Activated CD8-positive, alpha-beta memory T cell treated with anti-CD3 and anti-CD28 coated beads for 24 hours (primary cell): ENCODE measurements around the gene CYP3A7.
"Not testable (repeated sequence)": the region's sequence is repeated elsewhere in the genome, so short reads cannot be mapped to it uniquely, and the experiment has no call there.

Experiments used
- DNase-seq: peaks from one replicate; pipeline ENCODE4 v3.0.0-alpha.2; 2020

The CYP3A7 gene

DNA sequence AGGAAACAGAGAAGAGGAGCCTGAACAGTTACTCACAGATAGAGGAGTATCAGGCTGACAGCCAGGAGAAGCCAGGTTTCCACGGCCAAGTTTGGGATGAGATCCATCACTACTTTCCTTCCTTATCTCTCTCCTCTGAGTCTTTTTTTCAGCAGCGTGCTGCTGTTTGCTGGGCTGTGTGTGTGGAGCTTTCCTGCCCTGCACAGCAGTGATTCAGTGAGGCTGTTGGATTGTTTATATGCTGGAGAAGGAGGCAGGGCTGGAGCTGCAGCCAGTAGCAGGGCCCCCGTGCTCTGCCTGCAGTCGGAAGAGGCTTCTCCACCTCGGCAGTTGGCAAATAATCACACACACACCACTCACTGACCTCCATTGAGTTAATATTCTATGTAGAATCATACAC is at the start of gene CYP3A7:
Gene CYP3A7, minus strand, starts transcription at position 210 of the 400 bp plus-strand sequence. Its CDS starts 103 bp downstream, at position 107.
- no peak for DNase-seq

DNA sequence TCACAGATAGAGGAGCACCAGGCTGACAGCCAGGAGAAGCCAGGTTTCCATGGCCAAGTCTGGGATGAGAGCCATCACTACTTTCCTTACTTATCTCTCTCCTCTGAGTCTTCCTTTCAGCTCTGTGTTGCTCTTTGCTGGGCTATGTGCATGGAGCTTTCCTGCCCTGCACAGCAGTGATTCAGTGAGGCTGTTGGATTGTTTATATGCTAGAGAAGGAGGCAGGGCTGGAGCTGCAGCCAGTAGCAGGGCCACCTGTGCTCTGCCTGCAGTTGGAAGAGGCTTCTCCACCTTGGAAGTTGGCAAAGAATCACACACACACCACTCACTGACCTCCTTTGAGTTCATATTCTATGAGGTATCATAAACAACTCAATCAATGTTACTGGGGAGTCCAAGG is 49.0 kb upstream of the CYP3A7 start, which contains the start of gene CYP3A4:
Gene CYP3A4, minus strand, starts transcription at position 178 of the 400 bp plus-strand sequence. Its CDS starts 103 bp downstream, at position 75.
- DNase-seq: no peak

DNA sequence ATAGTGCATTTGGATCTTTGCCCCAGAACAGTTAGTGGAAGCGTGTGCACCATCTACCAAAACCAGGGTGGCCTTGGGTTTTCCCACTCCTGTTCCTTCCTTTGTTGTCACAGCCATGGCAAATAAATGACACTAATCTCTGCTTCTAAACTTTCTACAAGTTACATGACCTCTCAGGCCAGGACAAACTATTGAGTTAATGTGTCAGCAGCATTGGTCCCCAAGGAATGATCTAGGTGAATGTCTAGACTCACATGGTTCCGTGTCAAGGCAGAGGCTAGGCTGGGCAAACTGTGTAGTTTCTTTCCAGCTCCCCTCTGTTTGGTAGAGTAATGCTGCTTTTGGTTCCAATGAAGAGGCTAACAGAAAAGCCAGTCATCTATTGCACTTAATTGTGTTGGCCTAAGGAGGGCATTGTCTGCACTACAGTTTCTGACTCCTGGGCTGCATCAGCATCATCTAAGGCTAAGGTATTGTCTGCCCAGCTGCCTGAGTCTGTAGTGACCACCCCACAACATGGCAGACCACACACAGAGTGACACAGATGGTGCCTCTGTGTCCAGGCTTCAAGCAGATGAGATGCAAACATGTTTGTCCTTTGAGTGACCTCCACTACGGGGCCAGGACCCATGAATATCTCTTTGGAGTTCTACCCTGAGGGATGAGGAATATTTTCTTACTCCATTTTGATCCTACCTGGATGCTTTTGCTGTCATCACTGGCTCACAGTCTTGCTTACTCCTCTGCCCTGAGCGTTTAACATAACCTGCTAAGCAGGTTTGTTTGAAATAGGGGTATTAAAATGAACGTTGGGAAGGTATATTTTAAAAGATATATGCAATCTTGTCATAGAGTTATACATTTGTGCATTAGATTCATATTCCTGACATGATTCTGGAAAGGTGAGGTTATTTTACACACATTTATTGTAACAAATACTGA is 47.3 kb upstream of the CYP3A7 start:
- no peak for DNase-seq

DNA sequence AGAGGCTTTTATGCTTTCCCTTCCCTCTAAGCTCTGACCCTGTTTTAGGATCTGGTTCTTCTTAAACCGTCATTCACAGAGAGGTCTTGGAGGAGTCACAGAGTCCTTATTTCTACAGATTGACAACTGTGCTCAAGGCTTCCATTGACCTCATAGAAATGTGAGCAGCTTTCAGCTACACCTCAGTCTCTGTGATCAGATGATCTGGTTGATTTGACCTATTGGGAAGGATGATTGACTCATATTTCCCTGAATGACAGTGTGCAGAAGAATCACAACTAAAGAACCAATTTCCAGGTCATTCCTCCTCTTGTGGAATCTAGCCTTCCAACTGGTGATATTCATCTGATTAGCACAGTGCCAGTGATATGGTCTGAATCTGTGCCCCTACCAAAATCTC is 45.6 kb upstream of the CYP3A7 start:
- DNase-seq: no peak

DNA sequence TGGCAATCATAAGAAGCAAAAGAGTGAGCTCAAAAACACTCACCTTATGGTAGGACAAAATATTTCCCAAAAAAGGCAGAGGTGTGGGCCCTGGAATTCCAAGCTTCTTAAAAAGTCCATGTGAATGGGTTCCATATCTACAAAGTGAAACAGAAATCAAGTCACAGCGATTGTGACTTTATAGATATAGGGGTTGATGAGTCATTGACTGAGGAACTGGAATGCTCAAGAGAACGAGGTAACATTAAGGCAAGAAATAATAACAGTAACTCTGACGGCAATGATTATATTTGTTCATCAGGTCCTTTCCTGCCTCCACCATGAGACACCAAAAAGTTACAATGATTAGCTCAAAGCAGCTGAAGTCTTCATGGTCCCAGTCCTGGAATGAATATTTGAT is 45.0 kb upstream of the CYP3A7 start:
- no peak for DNase-seq

DNA sequence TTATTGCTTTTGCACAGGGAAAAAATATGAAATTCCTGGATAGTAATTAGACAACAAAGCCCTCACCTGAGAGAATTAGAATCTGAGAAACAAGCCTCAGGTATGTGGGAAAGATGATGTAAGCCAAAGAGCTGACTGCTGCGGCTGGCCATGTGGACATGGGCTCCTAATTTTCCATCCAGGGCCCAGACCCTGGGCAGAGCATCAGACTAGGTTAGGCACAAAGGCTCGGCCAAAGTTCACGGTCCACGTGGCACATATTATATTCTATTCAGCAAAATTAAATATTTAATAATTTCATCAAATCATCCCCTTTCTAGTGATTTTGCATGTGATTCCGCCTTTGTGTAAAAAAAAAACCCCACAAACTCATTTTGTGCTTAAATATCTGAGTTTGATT is 43.9 kb upstream of the CYP3A7 start:
- no peak for DNase-seq

DNA sequence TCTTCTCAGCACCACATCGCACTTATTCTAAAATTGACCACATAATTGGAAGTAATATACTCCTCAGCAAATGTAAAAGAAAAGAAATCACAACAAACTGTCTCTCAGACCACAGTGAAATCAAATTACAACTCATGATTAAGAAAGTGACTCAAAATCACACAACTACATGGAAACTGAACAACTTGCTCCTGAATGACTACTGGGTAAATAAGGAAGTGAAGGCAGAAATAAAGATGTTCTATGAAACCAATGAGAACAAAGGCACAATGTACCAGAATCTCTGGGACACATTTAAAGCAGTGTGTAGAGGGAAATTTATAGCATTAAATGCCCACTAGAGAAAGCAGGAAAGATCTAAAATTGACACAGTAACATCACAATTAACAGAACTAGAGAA is 38.4 kb upstream of the CYP3A7 start:
- DNase-seq: not testable (repeated sequence)

DNA sequence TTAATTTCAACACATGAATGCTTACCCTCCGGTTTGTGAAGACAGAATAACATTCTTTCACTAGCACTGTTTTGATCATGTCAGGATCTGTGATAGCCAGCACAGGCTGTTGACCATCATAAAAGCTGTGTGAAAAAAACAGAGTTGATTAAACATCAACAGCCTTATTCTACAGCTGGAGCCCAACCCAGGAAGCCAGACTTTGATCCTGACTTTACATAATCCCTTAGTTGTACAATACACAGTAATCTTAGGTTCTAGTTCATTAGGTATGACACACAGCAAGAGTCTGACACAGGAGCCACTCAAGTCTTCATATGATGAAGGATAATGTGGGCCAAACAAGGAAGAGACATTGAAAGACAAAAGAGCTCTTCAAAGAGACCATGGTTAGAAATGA is 37.6 kb upstream of the CYP3A7 start:
- DNase-seq: no peak

DNA sequence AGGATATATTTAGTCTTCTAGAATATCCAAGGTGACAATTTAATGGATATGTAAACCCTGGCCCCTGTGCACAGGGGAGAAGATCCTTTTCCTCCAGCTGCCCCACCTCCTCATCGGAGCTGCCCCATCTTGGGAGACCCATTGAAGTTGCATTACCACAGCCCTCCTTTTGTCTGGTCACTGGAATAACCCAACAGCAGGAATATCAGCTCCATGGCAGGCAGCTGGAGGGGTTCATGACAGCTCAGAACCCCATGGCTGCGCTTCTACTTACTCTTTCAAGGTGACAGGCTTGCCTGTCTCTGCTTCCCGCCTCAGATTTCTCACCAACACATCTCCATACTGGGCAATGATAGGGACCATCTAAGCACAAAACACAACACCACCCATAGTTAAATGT is 34.5 kb upstream of the CYP3A7 start:
- DNase-seq: not testable (repeated sequence)

DNA sequence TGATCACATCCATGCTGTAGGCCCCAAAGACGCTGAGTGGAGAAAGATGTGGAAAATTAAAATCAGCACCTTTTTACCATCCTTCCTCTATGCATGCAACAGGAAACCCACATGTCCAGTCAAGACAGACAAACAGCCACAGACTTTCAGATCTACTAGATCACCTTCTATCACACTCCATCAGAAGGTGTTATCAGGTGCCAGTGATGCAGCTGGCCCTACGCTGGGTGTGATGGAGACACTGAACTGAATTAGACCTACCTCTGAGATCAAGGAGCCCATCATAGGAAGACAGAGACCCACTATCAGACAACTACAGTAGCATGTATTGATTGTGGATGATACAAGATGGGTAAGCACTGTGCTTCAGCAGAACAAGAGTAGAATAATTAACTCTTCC is 33.5 kb upstream of the CYP3A7 start:
- no peak for DNase-seq

DNA sequence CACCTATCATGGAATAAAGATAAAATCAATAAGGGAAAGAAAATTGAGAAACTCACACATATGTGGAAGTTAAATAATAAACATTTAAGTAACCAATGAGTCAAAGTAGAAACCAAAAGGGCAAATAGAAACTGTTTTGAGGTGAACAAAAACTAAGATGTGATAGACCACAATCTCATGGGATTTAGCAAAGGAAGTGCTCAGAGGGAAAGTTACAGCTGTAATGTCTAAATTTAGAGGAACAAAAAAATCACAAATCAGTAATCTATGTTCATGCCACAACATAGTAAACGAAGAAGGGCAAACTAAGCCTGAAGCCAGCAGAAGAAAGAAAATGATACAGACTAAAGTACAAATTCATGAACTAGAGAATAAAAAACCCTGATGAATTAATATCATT is 32.7 kb upstream of the CYP3A7 start:
- DNase-seq: no peak

DNA sequence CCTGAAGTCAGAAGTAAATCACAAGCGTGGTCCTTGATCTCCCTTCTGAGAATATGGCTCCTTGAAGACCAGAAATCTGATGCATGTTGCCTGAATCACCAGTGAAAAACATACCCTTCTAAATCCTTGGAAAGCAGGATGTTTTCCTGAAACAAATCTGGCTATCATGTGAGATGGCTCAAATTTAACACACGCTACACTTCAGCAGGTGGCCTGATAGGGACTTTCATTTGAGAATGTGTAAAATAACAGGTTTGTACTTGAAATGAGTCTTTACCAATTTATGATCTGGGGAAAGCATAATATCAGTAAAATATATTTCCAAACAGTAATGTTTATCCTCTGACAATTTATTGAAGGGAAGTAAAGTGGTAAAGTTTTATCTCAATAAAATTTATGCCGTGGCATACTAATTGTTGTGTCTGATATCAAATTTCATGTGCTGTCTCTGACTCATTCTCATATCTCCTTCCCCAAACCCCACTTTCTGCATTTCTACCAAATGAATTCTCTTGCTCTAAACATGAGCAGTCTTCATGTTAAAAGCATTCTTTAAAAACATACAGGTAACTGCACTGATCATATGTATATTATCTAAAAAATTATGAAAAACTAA is 31.6 kb upstream of the CYP3A7 start:
- no peak for DNase-seq

DNA sequence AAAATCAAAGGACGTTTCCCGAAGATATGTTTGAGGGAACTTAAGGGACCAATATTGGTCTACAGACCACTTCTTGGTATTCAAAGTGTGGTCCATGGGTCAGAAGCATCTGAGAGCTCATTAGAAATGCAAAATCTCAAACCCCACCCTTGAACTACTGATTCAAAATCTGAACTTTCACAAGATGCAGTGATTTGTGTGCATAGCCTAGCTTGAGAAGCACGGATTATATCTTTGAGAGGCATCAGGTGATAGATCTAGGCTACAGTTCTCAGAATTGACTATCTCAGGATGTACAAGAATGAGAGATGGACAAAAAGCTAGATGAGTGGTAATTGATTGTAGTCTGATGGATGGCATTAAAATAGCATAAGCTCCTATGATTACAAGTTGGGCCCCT is 29.5 kb upstream of the CYP3A7 start:
- no peak for DNase-seq

DNA sequence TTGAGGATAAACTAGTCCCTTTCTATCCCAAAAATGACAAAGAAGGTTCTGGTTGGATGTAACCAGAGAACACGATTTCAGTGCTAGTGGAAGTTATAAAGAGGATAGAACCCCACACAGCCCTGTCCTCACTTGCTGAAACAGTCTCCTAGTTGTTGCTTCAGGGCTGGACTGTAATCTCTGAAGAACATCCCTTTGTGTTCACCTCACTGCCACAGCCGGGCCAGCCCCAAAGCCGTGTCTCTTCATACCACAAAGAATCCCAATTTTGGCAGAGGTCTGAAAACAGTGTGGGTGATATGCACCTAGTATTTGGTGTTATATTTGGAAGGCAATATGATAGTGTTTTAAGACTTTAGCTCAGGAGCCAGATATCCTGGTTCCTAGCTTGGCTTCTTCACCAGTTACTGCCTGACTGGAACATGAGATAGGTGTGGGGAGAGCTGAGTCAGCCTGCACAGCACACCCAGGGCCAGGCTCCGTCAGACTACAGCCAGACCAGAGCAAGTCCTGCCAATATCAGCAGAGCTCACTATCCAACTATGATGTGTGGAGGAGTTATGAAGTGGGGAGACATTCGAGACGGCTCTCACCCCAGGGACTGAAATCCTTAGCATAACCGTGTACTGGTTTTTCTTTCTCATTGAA is 27.8 kb upstream of the CYP3A7 start:
- DNase-seq: no peak

DNA sequence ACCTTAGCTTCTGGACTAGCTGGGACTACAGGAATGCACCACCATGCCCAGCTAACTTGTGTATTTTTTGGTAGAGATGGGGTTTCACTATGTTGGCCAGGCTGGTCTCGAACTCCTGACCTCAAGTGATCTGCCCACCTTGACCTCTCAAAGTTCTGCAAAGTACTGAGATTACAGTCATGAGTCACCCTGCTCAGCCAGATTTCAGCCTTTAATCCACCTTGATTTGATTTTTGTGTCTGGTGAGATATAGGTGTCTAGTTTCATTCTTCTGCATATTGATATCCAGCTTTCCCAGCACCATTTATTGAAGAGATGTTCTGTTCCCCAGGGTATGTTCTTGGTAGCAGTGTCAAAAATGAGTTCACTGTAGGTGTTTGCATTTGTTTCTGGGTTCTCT is 20.1 kb upstream of the CYP3A7 start:
- no peak for DNase-seq

DNA sequence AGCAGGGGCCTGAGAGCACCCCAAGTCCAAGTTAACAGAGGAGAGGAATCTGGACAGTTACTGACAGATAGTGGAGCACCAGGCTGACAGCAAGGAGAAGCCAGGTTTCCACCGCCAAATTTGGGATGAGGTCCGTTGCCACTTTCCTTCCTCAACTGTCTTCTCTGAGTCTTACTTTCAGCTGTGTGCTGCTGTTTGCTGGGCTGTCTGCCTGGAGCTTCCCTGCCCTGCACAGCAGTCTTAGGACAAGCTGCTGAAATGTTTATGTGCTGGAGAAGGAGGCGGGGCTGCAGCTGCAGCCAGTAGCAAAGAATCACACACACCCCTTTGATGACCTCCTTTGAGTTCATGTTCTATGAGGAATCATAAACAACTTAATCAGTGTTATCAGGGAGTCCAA is 17.4 kb upstream of the CYP3A7 start:
- no peak for DNase-seq

DNA sequence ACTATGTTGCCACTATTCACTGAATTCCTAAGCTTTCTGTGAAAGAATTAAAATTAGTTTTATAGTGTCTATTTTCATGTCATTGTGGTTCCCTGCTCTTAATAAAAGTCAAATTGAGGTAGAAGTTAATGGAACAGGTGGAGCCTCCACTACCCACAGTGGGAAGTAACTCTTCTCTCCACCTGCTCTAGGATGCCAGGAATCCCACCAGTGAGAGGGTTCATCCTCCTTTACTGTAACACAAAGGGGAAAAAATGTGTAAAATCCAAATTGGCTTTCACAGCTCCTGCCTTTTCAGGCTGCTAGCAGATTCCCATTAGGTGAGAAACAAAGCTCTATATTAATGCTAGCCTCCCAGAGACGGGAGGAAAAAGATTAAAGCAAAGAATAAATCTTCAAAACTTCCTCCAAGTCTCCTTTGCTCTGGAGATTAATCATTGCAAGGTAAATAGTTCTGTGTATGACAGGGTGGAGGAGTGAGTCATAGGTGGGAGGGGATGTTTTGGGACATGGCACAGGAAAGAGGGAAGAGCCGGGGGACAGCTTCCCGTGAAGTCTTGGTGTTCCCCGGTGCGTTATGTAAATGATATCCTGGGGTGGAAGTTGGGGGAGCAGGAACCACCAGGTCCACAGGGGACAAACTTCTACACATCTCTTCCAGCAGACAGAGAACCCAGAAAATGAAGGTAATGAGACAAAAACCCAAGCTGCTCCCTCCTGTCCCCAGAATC is 16.5 kb upstream of the CYP3A7 start:
- not testable (repeated sequence) for DNase-seq

DNA sequence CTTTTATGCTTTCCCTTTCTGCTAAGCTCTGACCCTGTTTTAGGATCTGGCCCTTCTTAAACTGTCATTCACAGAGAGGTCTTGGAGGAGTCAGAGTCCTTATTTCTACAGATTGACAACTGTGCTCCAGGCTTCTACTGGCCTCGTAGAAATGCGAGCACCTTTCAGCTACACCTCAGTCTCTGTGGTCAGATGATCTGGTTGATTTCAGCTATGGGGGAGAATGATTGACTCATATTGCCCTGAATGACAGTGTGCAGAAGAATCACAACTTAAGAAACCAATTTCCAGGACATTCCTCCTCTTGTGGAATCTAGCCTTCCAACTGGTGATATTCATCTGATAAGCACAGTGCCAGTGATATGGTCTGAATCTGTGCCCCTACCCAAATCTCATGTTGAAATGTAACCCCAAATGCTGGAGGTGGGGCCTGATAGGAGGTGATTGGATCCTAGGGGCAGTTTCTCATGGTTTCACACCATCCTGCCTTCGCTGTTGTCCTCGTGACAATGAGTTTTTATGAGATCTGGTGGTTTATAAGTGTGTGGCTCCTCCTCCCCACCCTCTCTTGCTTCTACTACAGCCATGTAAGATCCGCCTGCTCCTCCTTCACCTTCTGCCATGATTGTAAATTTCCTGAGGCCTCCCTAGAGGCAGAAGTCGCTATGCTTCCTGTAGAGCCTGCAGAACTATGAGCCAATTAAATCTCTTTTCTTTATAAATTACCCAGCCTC is 14.0 kb upstream of the CYP3A7 start:
- no peak for DNase-seq

DNA sequence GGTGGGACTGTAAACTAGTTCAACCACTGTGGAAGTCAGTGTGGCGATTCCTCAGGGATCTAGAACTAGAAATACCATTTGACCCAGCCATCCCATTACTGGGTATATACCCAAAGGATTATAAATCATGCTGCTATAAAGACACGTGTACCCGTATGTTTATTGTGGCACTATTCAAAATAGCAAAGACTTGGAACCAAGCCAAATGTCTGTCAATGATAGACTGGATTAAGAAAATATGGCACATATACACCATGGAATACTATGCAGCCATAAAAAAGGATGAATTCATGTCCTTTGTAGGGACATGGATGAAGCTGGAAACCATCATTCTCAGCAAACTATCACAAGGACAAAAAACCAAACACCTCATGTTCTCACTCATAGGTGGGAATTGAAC is 11.9 kb upstream of the CYP3A7 start:
- DNase-seq: not testable (repeated sequence)

DNA sequence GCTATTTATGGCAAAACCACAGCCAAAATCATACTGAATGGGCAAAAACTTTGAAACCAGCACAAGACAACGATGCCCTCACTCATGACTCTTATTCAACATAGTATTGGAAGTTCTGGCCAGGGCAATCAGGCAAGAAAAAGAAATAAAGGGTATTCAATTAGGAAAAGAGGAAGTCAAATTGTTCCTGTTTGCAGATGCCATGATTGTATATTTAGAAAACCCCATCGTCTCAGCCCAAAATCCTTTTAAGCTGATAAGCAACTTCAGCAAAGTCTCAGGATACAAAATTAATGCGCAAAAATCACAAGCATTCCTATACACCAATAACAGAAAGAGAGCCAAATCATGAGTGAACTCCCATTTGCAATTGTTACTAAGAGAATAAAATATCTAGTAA is 10.4 kb upstream of the CYP3A7 start:
- not testable (repeated sequence) for DNase-seq

DNA sequence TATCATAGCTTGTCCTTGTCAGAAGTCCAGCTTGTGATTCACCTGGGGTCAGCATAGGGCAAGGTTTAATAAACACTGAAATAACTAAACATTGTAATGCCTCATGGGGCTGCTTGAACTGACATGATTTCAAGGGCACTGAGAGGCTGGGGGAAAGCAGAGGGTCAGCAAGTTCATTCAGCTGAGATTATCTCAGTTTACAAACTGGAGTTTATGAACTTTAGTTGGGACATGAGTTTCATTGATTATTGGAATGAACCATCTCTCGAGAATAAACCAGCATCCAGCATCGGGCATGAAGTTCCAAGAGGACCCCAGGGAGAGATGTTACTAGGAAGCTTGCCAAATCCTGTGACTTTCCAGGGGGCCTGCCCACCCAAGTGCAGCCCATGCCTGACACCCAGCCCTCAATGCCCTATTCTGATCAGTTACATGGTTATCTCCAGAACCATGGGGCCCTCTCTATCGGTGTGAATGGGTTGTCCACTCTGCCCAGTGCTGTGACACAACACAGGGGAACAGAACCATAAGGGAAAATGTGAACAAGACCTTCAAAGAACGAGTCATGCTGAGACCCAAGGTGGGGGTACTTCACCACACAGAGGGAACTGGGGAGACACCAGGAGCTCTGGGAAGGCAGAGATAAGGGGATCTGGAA is 7.9 kb upstream of the CYP3A7 start:
- no peak for DNase-seq

DNA sequence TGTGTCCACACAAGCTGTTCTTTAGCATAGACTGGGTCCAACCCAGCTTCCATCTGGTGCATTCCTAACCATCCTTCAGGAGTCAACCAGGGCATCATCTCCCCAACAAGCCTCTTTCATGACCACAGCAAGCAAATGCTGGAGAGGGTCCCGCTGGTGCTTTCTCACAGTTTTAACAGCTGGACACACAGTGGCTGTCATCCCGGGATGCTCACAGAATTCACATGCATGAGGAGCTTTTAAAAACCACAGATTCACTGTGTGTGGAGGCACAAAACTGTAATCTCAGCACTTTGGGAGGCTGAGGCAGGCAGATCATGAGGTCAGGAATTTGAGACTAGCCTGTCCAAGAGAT is 6.4 kb upstream of the CYP3A7 start:
- no peak for DNase-seq
